ENCODE results near the gene RELT. TPM values are rescaled to one million over a fixed set of nuclear protein-coding genes. Genes with fewer than 3 reads are reported as not detected.

The RELT gene
- total RNA-seq, 1 experiment from 2014 or later = 13.8 TPM

GRCh38 chr11:73344191-73344607 is 32.0 kb upstream of the RELT start:
- no peak overlapping the region for H3K27ac ChIP-seq (ENCODE audit: low read depth, low read length)
- H3K27me3 ChIP-seq (ENCODE audit: insufficient read depth, low read length) = no peaks in the 10 kb centered on the region
- no peaks in the 10 kb centered on the region for H3K36me3 ChIP-seq (ENCODE audit: control insufficient read depth in 1 of 2, insufficient read depth in 2 of 2, low read length in 2 of 2)
- H3K9me2 ChIP-seq (ENCODE audit: insufficient read depth) = no peaks in the 10 kb centered on the region
- H3K9ac ChIP-seq (ENCODE audit: low read length) = no peak overlapping the region
- H3K4me3 ChIP-seq (replicated peaks in 1 of 2; ENCODE audit: low read depth in 1 of 2, low read length in 2 of 2) = no peak overlapping the region
- H2AFZ ChIP-seq (ENCODE audit: low read depth, low read length, poor library complexity, severe bottlenecking) = no peak overlapping the region
- ATAC-seq (no peak), DNase-seq (ENCODE audit: low read depth, low spot score) (no peak)
- no peak for TF ChIP-seq YY1 (IDR thresholded peaks at IDR 0.05; ENCODE audit: extremely low read depth, insufficient replicate concordance, low read depth, low read length)
- no peak for TF ChIP-seq POLR2A (IDR thresholded peaks at IDR 0.05; ENCODE audit: borderline replicate concordance, extremely low read depth, insufficient read depth, insufficient read length)
- no peak for TF ChIP-seq SRF (IDR thresholded peaks at IDR 0.05; ENCODE audit: low read depth)
- no peak for TF ChIP-seq EGR1 (IDR thresholded peaks at IDR 0.05; ENCODE audit: low read depth)
- TF ChIP-seq CEBPB (IDR thresholded peaks at IDR 0.05; ENCODE audit: low read depth) = no peak
- TF ChIP-seq ZNF274 (IDR thresholded peaks at IDR 0.05; ENCODE audit: low read depth, low read length) = no peak
- TF ChIP-seq, protein P1, sequence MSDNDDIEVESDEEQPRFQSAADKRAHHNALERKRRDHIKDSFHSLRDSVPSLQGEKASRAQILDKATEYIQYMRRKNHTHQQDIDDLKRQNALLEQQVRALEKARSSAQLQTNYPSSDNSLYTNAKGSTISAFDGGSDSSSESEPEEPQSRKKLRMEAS (IDR thresholded peaks at IDR 0.05) = no peak
- no peak for TF ChIP-seq RAD21 (IDR thresholded peaks at IDR 0.05; ENCODE audit: low read depth)
- H3K79me2 ChIP-seq (ENCODE audit: insufficient read depth, low read length) = no peaks in the 10 kb centered on the region
- H3K4me2 ChIP-seq (ENCODE audit: low read length) = no peak overlapping the region
- H4K20me1 ChIP-seq (ENCODE audit: insufficient read depth) = no peaks in the 10 kb centered on the region
- ChIA-PET POLR2A (no interaction called here), RAD21 (ENCODE audit: low non-redundant PET in 1 of 2, low total read pairs in 2 of 2, uncharacterized antibody in 2 of 2, unreplicated experiment in 2 of 2) (no interaction called here), CTCF (interaction anchor here (1.3 kb wide), 2 partner anchors 9 to 16 kb away, joined by 3 to 5 read pairs; no protein-coding TSS in a partner anchor)
- H3K4me1 ChIP-seq (ENCODE audit: control insufficient read depth in 1 of 2, insufficient read depth in 2 of 2, low read length in 2 of 2) = no peaks in the 10 kb centered on the region; a peak in 1 of 4 replicates
- intact Hi-C loops (cut with micrococcal nuclease) = no loop called here
- no peaks in the 10 kb centered on the region for H3K9me3 ChIP-seq (ENCODE audit: control insufficient read depth in 1 of 2, insufficient read depth in 1 of 2, low read depth in 1 of 2, low read length in 2 of 2)
- BruUV-seq (replicated peaks) = no TSS peak

DNA sequence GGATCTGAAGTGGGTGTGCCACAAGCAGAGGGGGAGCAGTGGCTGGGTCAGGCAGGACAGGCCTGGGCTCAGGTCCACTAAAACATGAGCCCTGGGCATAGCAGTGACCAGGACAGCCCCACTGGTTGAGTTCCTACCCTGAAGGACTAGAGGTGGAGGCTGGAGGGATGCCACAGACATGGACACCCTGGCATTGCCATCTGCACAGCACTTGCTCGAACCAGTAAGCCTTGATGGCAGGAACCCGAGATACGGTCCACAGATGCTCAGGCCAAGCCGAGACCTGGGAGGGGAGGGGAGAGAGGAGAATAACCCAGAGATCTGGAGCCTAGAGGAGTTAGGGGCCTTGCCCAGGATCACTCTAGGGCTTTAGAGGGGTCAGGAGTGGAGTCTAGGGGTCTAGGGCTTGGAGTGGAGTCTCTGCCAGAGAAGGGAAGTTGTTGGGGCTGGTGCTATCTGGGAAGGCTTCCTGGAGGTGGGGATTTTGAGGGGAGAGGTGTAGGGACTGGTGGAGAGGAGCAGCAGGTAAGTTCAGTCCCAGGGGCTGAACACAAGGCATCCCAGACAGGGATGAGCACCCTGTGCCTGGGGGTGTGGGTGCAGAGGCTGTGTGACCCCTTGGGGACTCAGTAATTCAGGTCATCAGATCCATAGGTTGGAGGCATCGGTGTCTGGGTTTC is 30.6 kb upstream of the RELT start:
- RAD21 ChIA-PET (ENCODE audit: low non-redundant PET in 1 of 2, low total read pairs in 2 of 2, uncharacterized antibody in 2 of 2, unreplicated experiment in 2 of 2) = no interaction called here
- ATAC-seq (no peak), DNase-seq (ENCODE audit: low read depth, low spot score) (no peak)
- Histone ChIP-seq H3K4me1 (ENCODE audit: control insufficient read depth in 1 of 2, insufficient read depth in 2 of 2, low read length in 2 of 2) (no peaks in the 10 kb centered on the region), H3K27me3 (ENCODE audit: insufficient read depth, low read length) (no peaks in the 10 kb centered on the region), H3K9me2 (ENCODE audit: insufficient read depth) (no peaks in the 10 kb centered on the region), H3K27ac (ENCODE audit: low read depth, low read length) (no peak overlapping the region), H3K9ac (ENCODE audit: low read length) (no peak overlapping the region), H3K4me3 (replicated peaks in 1 of 2; ENCODE audit: low read depth in 1 of 2, low read length in 2 of 2) (no peak overlapping the region), H2AFZ (ENCODE audit: low read depth, low read length, poor library complexity, severe bottlenecking) (no peak overlapping the region), H3K79me2 (ENCODE audit: insufficient read depth, low read length) (no peaks in the 10 kb centered on the region), H3K36me3 (ENCODE audit: control insufficient read depth in 1 of 2, insufficient read depth in 2 of 2, low read length in 2 of 2) (no peaks in the 10 kb centered on the region), H4K20me1 (ENCODE audit: insufficient read depth) (no peaks in the 10 kb centered on the region), H3K4me2 (ENCODE audit: low read length) (no peak overlapping the region), H3K9me3 (ENCODE audit: control insufficient read depth in 1 of 2, insufficient read depth in 1 of 2, low read depth in 1 of 2, low read length in 2 of 2) (no peaks in the 10 kb centered on the region)
- intact Hi-C loops (cut with micrococcal nuclease) = no loop called here
- POLR2A ChIA-PET = no interaction called here
- TF ChIP-seq SIN3A (IDR thresholded peaks at IDR 0.05; ENCODE audit: low read depth) (no peak), EZH2phosphoT487 (IDR thresholded peaks at IDR 0.05; ENCODE audit: borderline replicate concordance) (no peak)
- CTCF ChIA-PET = interaction anchor here (0.6 to 1.3 kb wide), 2 partner anchors 15 to 48 kb away, joined by 3 read pairs; no protein-coding TSS in a partner anchor
- no TSS peak for BruUV-seq (replicated peaks)
